ENCODE results near the gene AP4E1.

DNA sequence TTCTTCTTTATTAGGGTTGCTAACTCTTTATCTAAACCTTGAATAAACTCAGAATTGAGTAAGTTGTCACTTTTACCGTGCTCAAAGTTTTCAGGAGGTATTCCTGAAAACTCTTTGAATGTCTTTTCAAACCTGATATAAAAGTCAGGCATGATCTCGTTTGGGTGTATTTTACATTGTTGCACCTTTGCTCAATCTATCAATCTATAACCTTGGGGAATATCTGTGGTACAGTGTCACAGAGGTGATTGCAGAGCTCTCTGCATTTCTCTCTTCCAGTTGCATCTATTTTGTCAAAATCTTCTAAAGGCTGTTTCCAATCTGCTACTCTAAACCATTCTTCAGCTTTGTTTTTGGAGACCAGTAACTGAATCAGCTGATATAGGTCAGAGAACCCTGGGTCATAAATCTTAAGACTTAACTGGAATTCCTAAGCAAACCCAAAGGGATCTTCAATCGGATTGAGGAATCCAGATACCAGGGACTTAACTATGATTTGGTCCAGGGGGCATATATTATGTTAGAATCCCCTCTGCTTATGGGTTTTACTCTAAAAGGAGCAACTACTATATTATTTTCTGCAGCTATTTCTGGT is 35.6 kb upstream of the AP4E1 start:
- TF ChIP-seq NFE2L2 (IDR thresholded peaks at IDR 0.05; ENCODE audit: low read depth, low read length) = no peak
- TF ChIP-seq, protein P1, sequence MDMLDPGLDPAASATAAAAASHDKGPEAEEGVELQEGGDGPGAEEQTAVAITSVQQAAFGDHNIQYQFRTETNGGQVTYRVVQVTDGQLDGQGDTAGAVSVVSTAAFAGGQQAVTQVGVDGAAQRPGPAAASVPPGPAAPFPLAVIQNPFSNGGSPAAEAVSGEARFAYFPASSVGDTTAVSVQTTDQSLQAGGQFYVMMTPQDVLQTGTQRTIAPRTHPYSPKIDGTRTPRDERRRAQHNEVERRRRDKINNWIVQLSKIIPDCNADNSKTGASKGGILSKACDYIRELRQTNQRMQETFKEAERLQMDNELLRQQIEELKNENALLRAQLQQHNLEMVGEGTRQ (IDR thresholded peaks at IDR 0.05; ENCODE audit: low read depth, low read length) = no peak
- TF ChIP-seq, protein P2, sequence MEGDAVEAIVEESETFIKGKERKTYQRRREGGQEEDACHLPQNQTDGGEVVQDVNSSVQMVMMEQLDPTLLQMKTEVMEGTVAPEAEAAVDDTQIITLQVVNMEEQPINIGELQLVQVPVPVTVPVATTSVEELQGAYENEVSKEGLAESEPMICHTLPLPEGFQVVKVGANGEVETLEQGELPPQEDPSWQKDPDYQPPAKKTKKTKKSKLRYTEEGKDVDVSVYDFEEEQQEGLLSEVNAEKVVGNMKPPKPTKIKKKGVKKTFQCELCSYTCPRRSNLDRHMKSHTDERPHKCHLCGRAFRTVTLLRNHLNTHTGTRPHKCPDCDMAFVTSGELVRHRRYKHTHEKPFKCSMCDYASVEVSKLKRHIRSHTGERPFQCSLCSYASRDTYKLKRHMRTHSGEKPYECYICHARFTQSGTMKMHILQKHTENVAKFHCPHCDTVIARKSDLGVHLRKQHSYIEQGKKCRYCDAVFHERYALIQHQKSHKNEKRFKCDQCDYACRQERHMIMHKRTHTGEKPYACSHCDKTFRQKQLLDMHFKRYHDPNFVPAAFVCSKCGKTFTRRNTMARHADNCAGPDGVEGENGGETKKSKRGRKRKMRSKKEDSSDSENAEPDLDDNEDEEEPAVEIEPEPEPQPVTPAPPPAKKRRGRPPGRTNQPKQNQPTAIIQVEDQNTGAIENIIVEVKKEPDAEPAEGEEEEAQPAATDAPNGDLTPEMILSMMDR (conservative IDR thresholded peaks at IDR 0.05; ENCODE audit: low read depth, low read length) = no peak
- no peak for TF ChIP-seq CHD1 (IDR thresholded peaks at IDR 0.05; ENCODE audit: low read depth, low read length)

Measured in IMR-90 (cell line).